Measurements from ENCODE around the gene CRY1.

DNA sequence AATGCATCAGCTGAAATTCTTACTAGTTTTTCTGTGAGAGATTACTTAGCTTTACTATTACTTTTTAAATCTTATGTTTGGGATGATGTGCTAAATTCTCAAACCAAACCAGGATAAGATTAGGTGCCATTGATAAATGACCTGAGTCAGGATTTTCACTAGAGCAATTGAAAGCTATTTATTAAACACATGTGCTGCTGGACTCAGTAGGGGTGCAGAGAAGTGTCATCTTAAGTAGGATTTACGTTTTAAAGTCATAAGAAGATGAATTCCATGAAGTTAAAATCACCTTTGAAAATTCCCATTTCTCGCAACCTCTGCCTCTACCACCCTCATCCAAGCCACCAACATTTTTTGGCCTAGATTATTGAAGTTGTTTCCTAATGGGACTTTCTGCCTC lies 128.8 kb downstream of the CRY1 start:
- TF ChIP-seq, protein P1, sequence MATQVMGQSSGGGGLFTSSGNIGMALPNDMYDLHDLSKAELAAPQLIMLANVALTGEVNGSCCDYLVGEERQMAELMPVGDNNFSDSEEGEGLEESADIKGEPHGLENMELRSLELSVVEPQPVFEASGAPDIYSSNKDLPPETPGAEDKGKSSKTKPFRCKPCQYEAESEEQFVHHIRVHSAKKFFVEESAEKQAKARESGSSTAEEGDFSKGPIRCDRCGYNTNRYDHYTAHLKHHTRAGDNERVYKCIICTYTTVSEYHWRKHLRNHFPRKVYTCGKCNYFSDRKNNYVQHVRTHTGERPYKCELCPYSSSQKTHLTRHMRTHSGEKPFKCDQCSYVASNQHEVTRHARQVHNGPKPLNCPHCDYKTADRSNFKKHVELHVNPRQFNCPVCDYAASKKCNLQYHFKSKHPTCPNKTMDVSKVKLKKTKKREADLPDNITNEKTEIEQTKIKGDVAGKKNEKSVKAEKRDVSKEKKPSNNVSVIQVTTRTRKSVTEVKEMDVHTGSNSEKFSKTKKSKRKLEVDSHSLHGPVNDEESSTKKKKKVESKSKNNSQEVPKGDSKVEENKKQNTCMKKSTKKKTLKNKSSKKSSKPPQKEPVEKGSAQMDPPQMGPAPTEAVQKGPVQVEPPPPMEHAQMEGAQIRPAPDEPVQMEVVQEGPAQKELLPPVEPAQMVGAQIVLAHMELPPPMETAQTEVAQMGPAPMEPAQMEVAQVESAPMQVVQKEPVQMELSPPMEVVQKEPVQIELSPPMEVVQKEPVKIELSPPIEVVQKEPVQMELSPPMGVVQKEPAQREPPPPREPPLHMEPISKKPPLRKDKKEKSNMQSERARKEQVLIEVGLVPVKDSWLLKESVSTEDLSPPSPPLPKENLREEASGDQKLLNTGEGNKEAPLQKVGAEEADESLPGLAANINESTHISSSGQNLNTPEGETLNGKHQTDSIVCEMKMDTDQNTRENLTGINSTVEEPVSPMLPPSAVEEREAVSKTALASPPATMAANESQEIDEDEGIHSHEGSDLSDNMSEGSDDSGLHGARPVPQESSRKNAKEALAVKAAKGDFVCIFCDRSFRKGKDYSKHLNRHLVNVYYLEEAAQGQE (IDR thresholded peaks at IDR 0.05; ENCODE audit: borderline replicate concordance): no peak
- TF ChIP-seq POLR2AphosphoS5 (IDR thresholded peaks at IDR 0.05): no peak
- TF ChIP-seq, protein P2, sequence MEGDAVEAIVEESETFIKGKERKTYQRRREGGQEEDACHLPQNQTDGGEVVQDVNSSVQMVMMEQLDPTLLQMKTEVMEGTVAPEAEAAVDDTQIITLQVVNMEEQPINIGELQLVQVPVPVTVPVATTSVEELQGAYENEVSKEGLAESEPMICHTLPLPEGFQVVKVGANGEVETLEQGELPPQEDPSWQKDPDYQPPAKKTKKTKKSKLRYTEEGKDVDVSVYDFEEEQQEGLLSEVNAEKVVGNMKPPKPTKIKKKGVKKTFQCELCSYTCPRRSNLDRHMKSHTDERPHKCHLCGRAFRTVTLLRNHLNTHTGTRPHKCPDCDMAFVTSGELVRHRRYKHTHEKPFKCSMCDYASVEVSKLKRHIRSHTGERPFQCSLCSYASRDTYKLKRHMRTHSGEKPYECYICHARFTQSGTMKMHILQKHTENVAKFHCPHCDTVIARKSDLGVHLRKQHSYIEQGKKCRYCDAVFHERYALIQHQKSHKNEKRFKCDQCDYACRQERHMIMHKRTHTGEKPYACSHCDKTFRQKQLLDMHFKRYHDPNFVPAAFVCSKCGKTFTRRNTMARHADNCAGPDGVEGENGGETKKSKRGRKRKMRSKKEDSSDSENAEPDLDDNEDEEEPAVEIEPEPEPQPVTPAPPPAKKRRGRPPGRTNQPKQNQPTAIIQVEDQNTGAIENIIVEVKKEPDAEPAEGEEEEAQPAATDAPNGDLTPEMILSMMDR (IDR thresholded peaks at IDR 0.05; ENCODE audit: poor library complexity, severe bottlenecking): no peak
- TF ChIP-seq EP300 (conservative IDR thresholded peaks at IDR 0.05; ENCODE audit: poor library complexity, severe bottlenecking): no peak

Data from neural cell (in vitro differentiated cells).